GM12891 (cell line): ENCODE data around the gene INO80E.

ENCODE experiments used
- PAX5 ChIP-seq: IDR thresholded peaks from 2 replicates; pipeline ENCODE4 v1.6.1; 2011; ENCODE audit warnings: low read length, moderate library complexity, mild to moderate bottlenecking; ENCODE audit not compliant: insufficient read depth, severe bottlenecking
- POLR2A ChIP-seq: IDR thresholded peaks from 2 replicates; pipeline ENCODE4 v1.6.1; 2011; ENCODE audit warnings: low read depth, low read length, control low read depth
- POLR2AphosphoS5 ChIP-seq: IDR thresholded peaks from 2 replicates; pipeline ENCODE4 v1.6.1; 2011; ENCODE audit warnings: low read depth, low read length, control low read depth
- POU2F2 ChIP-seq: IDR thresholded peaks from 2 replicates; pipeline ENCODE4 v1.6.1; 2011; ENCODE audit warnings: low read depth, mild to moderate bottlenecking, control low read depth, low read length, moderate library complexity
- TAF1 ChIP-seq: IDR thresholded peaks from 2 replicates; pipeline ENCODE4 v1.6.1; 2011; ENCODE audit warnings: low read depth, low read length, control low read depth

DNA sequence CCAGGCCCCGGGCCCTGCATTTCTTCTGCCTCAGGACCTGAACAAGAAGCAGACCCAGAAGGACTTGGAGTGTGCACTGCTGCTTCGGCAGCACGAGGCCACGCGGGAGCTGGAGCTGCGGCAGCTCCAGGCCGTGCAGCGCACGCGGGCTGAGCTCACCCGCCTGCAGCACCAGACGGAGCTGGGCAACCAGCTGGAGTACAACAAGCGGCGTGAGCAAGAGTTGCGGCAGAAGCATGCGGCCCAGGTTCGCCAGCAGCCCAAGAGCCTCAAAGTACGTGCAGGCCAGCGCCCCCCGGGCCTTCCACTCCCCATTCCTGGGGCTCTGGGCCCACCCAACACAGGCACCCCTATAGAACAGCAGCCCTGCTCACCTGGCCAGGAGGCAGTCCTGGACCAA, 9.8 kb upstream of the INO80E start:
- TF ChIP-seq POLR2A (no peak), POLR2AphosphoS5 (no peak), TAF1 (no peak), POU2F2 (no peak), PAX5 (no peak)
